PC-9 (cell line): Measurements from ENCODE around the gene PPP1R3C. TPM values are rescaled to one million over a fixed set of nuclear protein-coding genes. Genes with fewer than 3 reads are reported as not detected.
A peak's percentile ranks its signal among the peaks of the same experiment; 100 is the strongest.

ENCODE experiments used
- Bru-seq: library from RNA; stranded (reverse); fragments of 400-500 nt; gene quantifications from one replicate; lab custom pipeline; 2021; lab: Mats Ljungman, UMichigan
- BruChase-seq, 2 experiments: library from RNA; stranded (reverse); fragments of 400-500 nt; gene quantifications; one replicate each; lab custom pipeline; 2021; lab: Mats Ljungman, UMichigan
- BruUV-seq: library from RNA; stranded (reverse); fragments of 400-500 nt; replicated peaks from 2 replicates; lab custom pipeline; 2021; lab: Mats Ljungman, UMichigan
- CTCF ChIA-PET: fragments of 300-600 bp; sonication (Branson Sonifier 250); formaldehyde crosslinking; loops from one replicate; lab custom pipeline; 2022; ENCODE audit warnings: antibody characterized with exemption; lab: Charles Lee
- POLR2A ChIA-PET: fragments of 300-600 bp; sonication (Branson Sonifier 250); formaldehyde crosslinking; loops from one replicate; lab custom pipeline; 2022; ENCODE audit warnings: antibody characterized with exemption; ENCODE audit not compliant: unreplicated experiment; lab: Charles Lee
- DNase-seq, 2 experiments: peaks; one replicate each; pipeline versions ENCODE4 v3.0.0 to v3.0.0-alpha.2; 2015 to 2022; ENCODE audit warnings: mixed read lengths in 1 of 2
- H2AFZ ChIP-seq: fragments of 200-600 bp; sonication (generic); 2 replicates; pipeline ENCODE4 v1.8.1; 2017; ENCODE audit warnings: antibody characterized with exemption
- H3F3A ChIP-seq: fragments of 200-600 bp; sonication (generic); 2 replicates; pipeline ENCODE4 v1.8.1; 2017; ENCODE audit warnings: antibody characterized with exemption, mild to moderate bottlenecking, low read depth; ENCODE audit not compliant: insufficient read depth
- H3K27ac ChIP-seq: fragments of 200-600 bp; sonication (generic); 2 replicates; pipeline ENCODE4 v1.6.1; 2016; ENCODE audit warnings: mixed run types
- H3K27me3 ChIP-seq: fragments of 200-600 bp; sonication (generic); 2 replicates; pipeline ENCODE4 v1.6.1; 2016; ENCODE audit warnings: low read depth, mixed run types; ENCODE audit not compliant: insufficient read depth
- H3K36me3 ChIP-seq: fragments of 200-600 bp; sonication (generic); 2 replicates; pipeline ENCODE4 v1.6.1; 2016; ENCODE audit warnings: low read depth, mixed run types
- H3K4me1 ChIP-seq: fragments of 200-600 bp; sonication (generic); replicated peaks from 2 replicates; pipeline ENCODE4 v1.6.1; 2016; ENCODE audit warnings: mixed run types; ENCODE audit not compliant: insufficient read depth
- H3K4me2 ChIP-seq: fragments of 200-600 bp; sonication (generic); 2 replicates; pipeline ENCODE4 v1.6.1; 2017; ENCODE audit warnings: mixed run types
- H3K4me3 ChIP-seq: fragments of 200-600 bp; sonication (generic); 2 replicates; pipeline ENCODE4 v1.6.1; 2016; ENCODE audit warnings: mixed run types
- H3K79me2 ChIP-seq: fragments of 200-600 bp; sonication (generic); 2 replicates; pipeline ENCODE4 v1.6.1; 2017; ENCODE audit warnings: low read depth, mixed run types
- H3K9me2 ChIP-seq: fragments of 200-600 bp; sonication (generic); 2 replicates; pipeline ENCODE4 v1.8.1; 2017; ENCODE audit warnings: mild to moderate bottlenecking; ENCODE audit not compliant: insufficient read depth
- H3K9me3 ChIP-seq: fragments of 200-600 bp; sonication (generic); 2 replicates; pipeline ENCODE4 v1.8.1; 2016; ENCODE audit warnings: low read depth; ENCODE audit not compliant: insufficient read depth
- H4K20me1 ChIP-seq: fragments of 200-600 bp; sonication (generic); 2 replicates; pipeline ENCODE4 v1.8.1; 2017; ENCODE audit not compliant: insufficient read depth
- CTCF ChIP-seq: fragments of 200-600 bp; sonication (generic); conservative IDR thresholded peaks from 2 replicates; pipeline ENCODE4 v1.6.1; 2017; ENCODE audit warnings: mixed run types, antibody characterized with exemption, mild to moderate bottlenecking, moderate library complexity
- EZH2 ChIP-seq: fragments of 200-600 bp; sonication (generic); IDR thresholded peaks from 2 replicates; pipeline ENCODE4 v1.8.0; 2017; ENCODE audit warnings: antibody characterized with exemption, low read depth
- intact Hi-C: fragments of 100-400 bp; cut with micrococcal nuclease; formaldehyde crosslinking; loops from one replicate; pipeline ENCODE4 v1.10.0; 2022; ENCODE audit not compliant: unreplicated experiment
- long read RNA-seq: library from polyadenylated mRNA; stranded (forward); transcript quantifications from one replicate; pipeline ENCODE4 v2.0.0, GENCODE V29; 2022
- total RNA-seq: library from RNA; stranded (reverse); gene quantifications from 2 replicates; pipeline ENCODE4 v1.2.3, GENCODE V29; 2021

PPP1R3C gene
- total RNA-seq (1.5 and 1.8 TPM in 2 replicates), Bru-seq, nascent RNA (percentile 45 among the genes with signal in this experiment), BruChase-seq, experiment 1, labeled RNA remaining after a 2-hour chase (percentile 60 among the genes with signal in this experiment), BruChase-seq, experiment 2, labeled RNA remaining after a 6-hour chase (percentile 39 among the genes with signal in this experiment)
- long read RNA-seq, partial matches to known transcripts = 0 of 7 reads
- long read RNA-seq, other reads (novel, unspliced or antisense) = 3 of 7 reads

DNA sequence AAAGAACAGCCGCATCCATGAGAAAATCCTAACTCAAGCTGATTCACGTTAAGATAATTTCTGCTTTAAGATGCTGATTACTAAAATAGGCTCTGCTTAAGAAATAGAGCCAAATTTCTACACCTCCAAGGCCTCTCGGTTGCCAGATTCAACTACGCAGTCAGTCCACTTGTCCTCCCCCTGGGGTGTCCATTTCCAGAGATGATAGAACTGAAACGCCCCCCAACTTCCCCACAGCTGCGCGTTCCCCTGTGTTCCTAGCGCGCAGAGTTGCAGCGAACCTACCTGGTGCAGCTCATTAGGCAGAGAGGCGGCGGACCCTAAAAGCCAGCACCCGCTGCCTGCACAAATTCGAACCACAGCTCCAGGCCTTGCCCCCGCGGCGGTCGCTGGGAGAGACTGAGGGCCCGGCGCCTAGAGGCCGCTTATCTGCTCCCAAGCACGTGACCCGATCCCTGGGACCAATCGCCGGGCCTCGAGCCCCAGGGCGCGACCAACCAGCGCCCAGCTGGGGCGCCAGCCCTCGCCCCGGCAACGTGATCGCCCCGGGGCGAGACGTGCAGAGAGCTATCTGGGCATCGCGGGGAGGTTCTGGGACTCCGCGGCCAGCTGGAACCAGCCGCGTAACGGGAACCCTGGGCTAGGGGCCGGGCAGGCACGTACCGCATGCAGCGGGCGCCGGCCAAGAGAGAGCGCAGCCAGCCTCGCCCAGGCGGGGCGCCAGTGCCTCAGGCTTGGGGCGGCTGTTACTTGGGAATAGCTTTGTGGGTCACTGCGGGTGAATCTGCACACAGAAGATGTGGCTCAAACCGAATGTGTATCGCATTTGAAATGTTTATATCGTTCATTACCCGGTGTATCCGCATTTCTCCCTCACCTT, at the start of gene PPP1R3C:
Gene PPP1R3C (minus strand): TSS at position 401 of the 880 bp plus-strand sequence. CDS start 102 bp downstream, at position 299.
- Histone ChIP-seq H3K36me3 (no peaks in the 10 kb centered on the region), H3K27ac (no peak within 1 kb of the TSS), H3K4me1 (no peaks in the 10 kb centered on the region), H3K9me3 (no peaks in the 10 kb centered on the region), H3K4me2 (peak within 1 kb of the TSS; percentile 16; the same call in 1 of the 2 replicates), H3K4me3 (no peak within 1 kb of the TSS), H4K20me1 (no peaks in the 10 kb centered on the region), H2AFZ (no peak within 1 kb of the TSS), H3K27me3 (no peaks in the 10 kb centered on the region), H3F3A (no peaks in the 10 kb centered on the region), H3K9me2 (no peaks in the 10 kb centered on the region), H3K79me2 (no peaks in the 10 kb centered on the region)
- POLR2A ChIA-PET = interaction anchor here (0.6 kb wide), 1 partner anchor 119 kb away, joined by 3 read pairs; no protein-coding TSS in a partner anchor
- CTCF ChIA-PET = interaction anchor here (0.7 to 1.1 kb wide), 2 partner anchors 139 to 334 kb away, joined by 3 to 13 read pairs; no protein-coding TSS in a partner anchor
- TSS peak; percentile 83 for BruUV-seq
- intact Hi-C loops = loop anchor here (10.0 kb wide), 1 partner anchor 112 kb away; no protein-coding TSS in a partner anchor
- peak in 1 of 2 experiments; percentile 74 for DNase-seq
- TF ChIP-seq CTCF = no peak
- TF ChIP-seq EZH2 = no peak

DNA sequence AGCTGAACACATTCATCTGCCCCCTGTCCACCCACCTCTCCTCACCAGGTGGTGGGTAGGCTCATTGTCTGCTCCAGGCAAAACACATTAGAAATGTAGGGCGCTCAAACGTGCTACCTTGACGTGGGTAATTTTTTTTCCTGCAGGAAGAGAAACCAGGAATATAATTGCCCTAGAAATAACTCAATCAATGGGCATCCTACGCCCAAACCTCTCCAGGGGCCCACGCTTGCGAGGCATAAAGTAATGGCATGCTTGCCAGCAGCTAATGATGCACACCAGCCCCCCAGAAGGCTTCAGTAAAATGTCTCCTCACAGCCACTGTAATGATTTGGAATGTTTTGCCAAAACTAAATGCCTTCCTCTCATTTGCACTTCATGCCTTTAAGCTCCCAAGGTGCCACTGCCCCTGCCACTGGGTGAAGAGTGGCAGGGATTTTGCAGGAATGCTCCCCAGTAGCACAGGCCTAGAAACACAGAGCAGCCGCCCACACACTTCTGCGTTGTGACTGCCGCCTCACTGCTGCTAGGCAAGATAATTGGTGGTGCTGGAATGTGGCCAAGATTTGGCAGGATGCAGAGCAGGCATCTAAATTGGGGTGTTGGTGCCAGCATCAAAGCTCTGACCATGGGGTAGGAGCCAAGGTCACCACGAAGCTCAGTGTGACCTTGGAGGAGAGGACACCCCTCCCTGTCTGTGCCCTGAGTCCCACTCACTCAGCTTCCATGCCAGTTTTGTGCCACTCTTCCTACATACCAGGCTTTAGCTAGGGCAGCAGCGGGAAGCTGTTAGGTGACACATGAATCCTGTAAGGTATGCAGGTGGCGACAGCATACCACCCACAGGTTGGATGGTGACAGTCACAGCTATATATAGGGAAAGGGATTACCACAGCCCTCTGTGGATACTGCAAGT, 48.7 kb upstream of the PPP1R3C start:
- Histone ChIP-seq H3F3A (no peaks in the 10 kb centered on the region), H2AFZ (no peak overlapping the region), H3K4me1 (no peaks in the 10 kb centered on the region), H3K4me3 (no peak overlapping the region), H3K9me2 (no peaks in the 10 kb centered on the region), H3K27me3 (no peaks in the 10 kb centered on the region), H3K4me2 (no peak overlapping the region), H3K27ac (no peak overlapping the region), H3K36me3 (no peaks in the 10 kb centered on the region), H3K79me2 (no peaks in the 10 kb centered on the region), H4K20me1 (no peaks in the 10 kb centered on the region), H3K9me3 (no peaks in the 10 kb centered on the region)
- ChIA-PET CTCF (no interaction called here), POLR2A (no interaction called here)
- intact Hi-C loops = no loop called here
- no TSS peak for BruUV-seq
- no peak for TF ChIP-seq EZH2
- no peak for TF ChIP-seq CTCF
- DNase-seq = no peak

DNA sequence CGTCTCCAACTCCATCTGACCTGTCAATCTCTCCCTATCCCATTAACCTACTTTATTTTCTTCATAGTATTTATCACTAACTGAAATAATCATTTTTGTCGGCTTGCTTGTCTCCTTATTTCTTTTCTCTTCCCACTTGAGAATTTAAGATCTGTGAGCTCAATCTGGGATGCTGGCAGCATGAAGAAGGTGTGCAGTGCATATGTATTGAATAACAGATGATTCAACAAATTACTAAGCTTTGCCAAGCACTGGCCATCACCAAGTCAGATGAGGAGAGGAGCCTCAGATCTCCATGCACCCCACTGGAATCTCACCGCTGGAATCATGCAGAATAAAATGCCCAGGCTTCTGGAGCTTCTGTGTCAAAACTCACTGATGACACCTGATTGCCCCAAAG, 47.6 kb upstream of the PPP1R3C start:
- TF ChIP-seq CTCF (no peak), EZH2 (no peak)
- CTCF ChIA-PET = no interaction called here

More for the DNA sequence above, 47.6 kb upstream of the PPP1R3C start:
- no peak overlapping the region for H3K4me3 ChIP-seq
- H3K9me3 ChIP-seq = no peaks in the 10 kb centered on the region
- no peaks in the 10 kb centered on the region for H4K20me1 ChIP-seq
- H3K27ac ChIP-seq = no peak overlapping the region
- BruUV-seq = no TSS peak
- H3K9me2 ChIP-seq = no peaks in the 10 kb centered on the region
- no peak for DNase-seq
- no peaks in the 10 kb centered on the region for H3K36me3 ChIP-seq
- H3F3A ChIP-seq = no peaks in the 10 kb centered on the region
- no peaks in the 10 kb centered on the region for H3K4me1 ChIP-seq
- H3K27me3 ChIP-seq = no peaks in the 10 kb centered on the region
- H3K4me2 ChIP-seq = no peak overlapping the region
- no peak overlapping the region for H2AFZ ChIP-seq
- H3K79me2 ChIP-seq = no peaks in the 10 kb centered on the region
- POLR2A ChIA-PET = no interaction called here
- intact Hi-C loops = no loop called here
